Sigmoid colon (tissue), 4 donors: ENCODE data around the gene FKBP15.

ENCODE experiments used
- EP300 ChIP-seq, 4 donors: sonication (generic); formaldehyde crosslinking; IDR thresholded peaks; one replicate each; pipeline ENCODE4 v1.6.1; 2017; ENCODE audit warnings: antibody characterized with exemption in 4 of 4
- POLR2A ChIP-seq, 2 donors: fragments of 450-650 bp; IDR thresholded peaks; one replicate each; pipeline ENCODE4 v1.6.1; 2016; ENCODE audit warnings: antibody characterized with exemption in 2 of 2, mild to moderate bottlenecking in 2 of 2, moderate library complexity in 2 of 2
- TF ChIP-seq, protein P1 (sequence below), 4 experiments: fragments of 450-650 bp in 3 of 4; fragments of 200-600 bp in 1 of 4; IDR thresholded peaks; one replicate each; pipeline ENCODE4 v1.5.1; 2016 to 2019; ENCODE audit warnings: antibody characterized with exemption in 4 of 4, mild to moderate bottlenecking in 3 of 4, moderate library complexity in 2 of 4

GRCh38 chr9:113150670-113151611 lies 70.1 kb downstream of the FKBP15 start, which contains the start of gene SLC31A2:
- TF ChIP-seq, protein P1, sequence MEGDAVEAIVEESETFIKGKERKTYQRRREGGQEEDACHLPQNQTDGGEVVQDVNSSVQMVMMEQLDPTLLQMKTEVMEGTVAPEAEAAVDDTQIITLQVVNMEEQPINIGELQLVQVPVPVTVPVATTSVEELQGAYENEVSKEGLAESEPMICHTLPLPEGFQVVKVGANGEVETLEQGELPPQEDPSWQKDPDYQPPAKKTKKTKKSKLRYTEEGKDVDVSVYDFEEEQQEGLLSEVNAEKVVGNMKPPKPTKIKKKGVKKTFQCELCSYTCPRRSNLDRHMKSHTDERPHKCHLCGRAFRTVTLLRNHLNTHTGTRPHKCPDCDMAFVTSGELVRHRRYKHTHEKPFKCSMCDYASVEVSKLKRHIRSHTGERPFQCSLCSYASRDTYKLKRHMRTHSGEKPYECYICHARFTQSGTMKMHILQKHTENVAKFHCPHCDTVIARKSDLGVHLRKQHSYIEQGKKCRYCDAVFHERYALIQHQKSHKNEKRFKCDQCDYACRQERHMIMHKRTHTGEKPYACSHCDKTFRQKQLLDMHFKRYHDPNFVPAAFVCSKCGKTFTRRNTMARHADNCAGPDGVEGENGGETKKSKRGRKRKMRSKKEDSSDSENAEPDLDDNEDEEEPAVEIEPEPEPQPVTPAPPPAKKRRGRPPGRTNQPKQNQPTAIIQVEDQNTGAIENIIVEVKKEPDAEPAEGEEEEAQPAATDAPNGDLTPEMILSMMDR (IDR thresholded peaks at IDR 0.05) = peak in 1 of 4 experiments; percentile 22
- TF ChIP-seq POLR2A (IDR thresholded peaks at IDR 0.05) (peak; percentile 17 to 25), EP300 (IDR thresholded peaks at IDR 0.05) (no peak)
